Measurements from ENCODE around the gene ZC3H7B.

ZC3H7B gene

GRCh38 chr22:41361716-41362310 lies 60.5 kb downstream of the ZC3H7B start:
- DNase-seq (ENCODE audit: insufficient read length, low spot score) (no peak), FAIRE-seq (no peak)
- no peak for TF ChIP-seq CTCF (IDR thresholded peaks at IDR 0.05; ENCODE audit: insufficient read depth, missing control alignments)

GRCh38 chr22:41362615-41363014 lies 61.3 kb downstream of the ZC3H7B start:
- no peak for TF ChIP-seq CTCF (IDR thresholded peaks at IDR 0.05; ENCODE audit: insufficient read depth, missing control alignments)
- FAIRE-seq: no peak

GRCh38 chr22:41364233-41364632 lies 62.9 kb downstream of the ZC3H7B start:
- TF ChIP-seq CTCF (IDR thresholded peaks at IDR 0.05; ENCODE audit: insufficient read depth, missing control alignments): no peak
- FAIRE-seq (no peak), DNase-seq (ENCODE audit: insufficient read length, low spot score) (no peak)

More at GRCh38 chr22:41362615-41363014, 61.3 kb downstream of the ZC3H7B start:
- DNase-seq (ENCODE audit: insufficient read length, low spot score): no peak

- TF ChIP-seq CTCF (IDR thresholded peaks at IDR 0.05; ENCODE audit: insufficient read depth, missing control alignments): no peak
- FAIRE-seq (no peak), DNase-seq (ENCODE audit: insufficient read length, low spot score) (no peak)
Measured at GRCh38 chr22:41364955-41365354, 63.6 kb downstream of the ZC3H7B start.

- DNase-seq (ENCODE audit: insufficient read length, low spot score) (no peak), FAIRE-seq (no peak)
- no peak for TF ChIP-seq CTCF (IDR thresholded peaks at IDR 0.05; ENCODE audit: insufficient read depth, missing control alignments)
Measured at GRCh38 chr22:41365425-41365824, 64.1 kb downstream of the ZC3H7B start.

GRCh38 chr22:41366323-41367029 lies 65.2 kb downstream of the ZC3H7B start:
- FAIRE-seq (no peak), DNase-seq (ENCODE audit: insufficient read length, low spot score) (no peak)
- no peak for TF ChIP-seq CTCF (IDR thresholded peaks at IDR 0.05; ENCODE audit: insufficient read depth, missing control alignments)

GRCh38 chr22:41367039-41367679 lies 65.8 kb downstream of the ZC3H7B start:
- no peak for DNase-seq (ENCODE audit: insufficient read length, low spot score)
- FAIRE-seq: no peak

More at GRCh38 chr22:41367039-41367679, 65.8 kb downstream of the ZC3H7B start:
- peak; percentile 31 for TF ChIP-seq CTCF (IDR thresholded peaks at IDR 0.05; ENCODE audit: insufficient read depth, missing control alignments)

Data from D721Med (cell line).